Measurements from ENCODE around the gene PPL. TPM values are rescaled to one million over a fixed set of nuclear protein-coding genes. Genes with fewer than 3 reads are reported as not detected.

The PPL gene
- total and polyA plus RNA-seq, 4 donors: 19.9 to 89.0 (median 52.8) TPM

- 76 to 88% methylated on average over 5 of the region's 5 CpGs for WGBS, 2 donors
- no peaks in the 10 kb centered on the region for H3K9me3 ChIP-seq (ENCODE audit: control insufficient read depth in 4 of 4, insufficient read depth in 3 of 4, low read length in 3 of 4)
- H3K9ac ChIP-seq (ENCODE audit: insufficient read depth in 1 of 2, low read length in 2 of 2): no peak overlapping the region
- H3K4me3 ChIP-seq: no peak overlapping the region
- H3K4me1 ChIP-seq (ENCODE audit: control insufficient read depth in 5 of 5, insufficient read depth in 5 of 5, low read length in 5 of 5): no peaks in the 10 kb centered on the region
- no peak overlapping the region for H3K27ac ChIP-seq (ENCODE audit: low read depth in 1 of 2, low read length in 1 of 2)
- ATAC-seq (ENCODE audit: insufficient read depth, low FRiP score): no peak
- H3K36me3 ChIP-seq (ENCODE audit: control insufficient read depth in 4 of 4, insufficient read depth in 4 of 4, low read length in 4 of 4): no peaks in the 10 kb centered on the region
- DNase-seq: no peak
- no peaks in the 10 kb centered on the region for H3K27me3 ChIP-seq (ENCODE audit: control insufficient read depth in 3 of 3, insufficient read depth in 3 of 3, low read length in 2 of 3)
- TF ChIP-seq CTCF (IDR thresholded peaks at IDR 0.05; ENCODE audit: control extremely low read depth, extremely low read depth): no peak
Measured at GRCh38 chr16:4908854-4909401, 28.0 kb downstream of the PPL start.

- Histone ChIP-seq H3K9ac (ENCODE audit: insufficient read depth in 1 of 2, low read length in 2 of 2) (no peak overlapping the region), H3K27ac (ENCODE audit: low read depth in 1 of 2, low read length in 1 of 2) (no peak overlapping the region), H3K4me1 (ENCODE audit: control insufficient read depth in 5 of 5, insufficient read depth in 5 of 5, low read length in 5 of 5) (peaks cover 0 to 2% (median 0%) of the 10 kb centered on the region in 5 donors), H3K36me3 (ENCODE audit: control insufficient read depth in 4 of 4, insufficient read depth in 4 of 4, low read length in 4 of 4) (peaks cover 0 to 11% (median 0%) of the 10 kb centered on the region in 4 donors), H3K27me3 (ENCODE audit: control insufficient read depth in 3 of 3, insufficient read depth in 3 of 3, low read length in 2 of 3) (no peaks in the 10 kb centered on the region), H3K9me3 (ENCODE audit: control insufficient read depth in 4 of 4, insufficient read depth in 3 of 4, low read length in 3 of 4) (peaks cover 0 to 1% (median 0%) of the 10 kb centered on the region in 4 donors), H3K4me3 (no peak overlapping the region)
- ATAC-seq (ENCODE audit: insufficient read depth, low FRiP score) (no peak), DNase-seq (no peak)
- WGBS, 2 donors: 90 to 93% methylated on average over 14 of the region's 14 CpGs
- no peak for TF ChIP-seq CTCF (IDR thresholded peaks at IDR 0.05; ENCODE audit: control extremely low read depth, extremely low read depth)
Measured at GRCh38 chr16:4904942-4905615, 31.9 kb downstream of the PPL start.

GRCh38 chr16:4904108-4904941 lies 32.6 kb downstream of the PPL start:
- H3K9ac ChIP-seq (ENCODE audit: insufficient read depth in 1 of 2, low read length in 2 of 2): no peak overlapping the region
- DNase-seq (peak in 2 of 3 donors; percentile 22 to 36), ATAC-seq (ENCODE audit: insufficient read depth, low FRiP score) (no peak)
- WGBS, 2 donors: 78 to 84% methylated on average over 16 of the region's 16 CpGs
- peaks cover 0 to 2% (median 0%) of the 10 kb centered on the region in 4 donors for H3K9me3 ChIP-seq (ENCODE audit: control insufficient read depth in 4 of 4, insufficient read depth in 3 of 4, low read length in 3 of 4)
- no peak overlapping the region for H3K4me3 ChIP-seq
- no peak overlapping the region for H3K27ac ChIP-seq (ENCODE audit: low read depth in 1 of 2, low read length in 1 of 2)
- H3K36me3 ChIP-seq (ENCODE audit: control insufficient read depth in 4 of 4, insufficient read depth in 4 of 4, low read length in 4 of 4): peaks cover 0 to 12% (median 0%) of the 10 kb centered on the region in 4 donors
- H3K27me3 ChIP-seq (ENCODE audit: control insufficient read depth in 3 of 3, insufficient read depth in 3 of 3, low read length in 2 of 3): no peaks in the 10 kb centered on the region
- no peak for TF ChIP-seq CTCF (IDR thresholded peaks at IDR 0.05; ENCODE audit: control extremely low read depth, extremely low read depth)
- H3K4me1 ChIP-seq (ENCODE audit: control insufficient read depth in 5 of 5, insufficient read depth in 5 of 5, low read length in 5 of 5): peaks cover 0 to 2% (median 0%) of the 10 kb centered on the region in 5 donors
